Endometrial microvascular endothelial cells (primary cell): ENCODE data around the gene SYNPO2. TPM values are rescaled to one million over a fixed set of nuclear protein-coding genes. Genes with fewer than 3 reads are reported as not detected.
"Not testable (repeated sequence)": the region's sequence is repeated elsewhere in the genome, so short reads cannot be mapped to it uniquely, and the experiment has no call there.

Experiments
- in situ Hi-C: cut with HindIII; loops from 2 replicates; pipeline ENCODE4 v1.10.0; 2017; ENCODE audit warnings: low sequenced_read_pairs, low pct_unique_long_range_greater_than_20kb; ENCODE audit errors: inconsistent ontology term
- total RNA-seq: library from RNA; depleted of rRNA; stranded (reverse); fragments of >200 nt; gene quantifications from one replicate; pipeline ENCODE4 v1.2.3, GENCODE V29; 2015; ENCODE audit errors: inconsistent ontology term

SYNPO2 gene
- total RNA-seq, 1 donor from 2014 or later: 0.19 TPM

- in situ Hi-C loops: no loop called here
These were observed 69.2 kb downstream of the SYNPO2 start for GRCh38 chr4:118957722-118958445.

GRCh38 chr4:118962540-118962939 lies 73.9 kb downstream of the SYNPO2 start:
- in situ Hi-C loops: no loop called here

GRCh38 chr4:118964891-118965411 lies 76.3 kb downstream of the SYNPO2 start:
- in situ Hi-C loops: no loop called here

- in situ Hi-C loops: no loop called here
These were observed 78.7 kb downstream of the SYNPO2 start for GRCh38 chr4:118967393-118967792.

GRCh38 chr4:118968005-118968404 lies 79.4 kb downstream of the SYNPO2 start:
- in situ Hi-C loops: no loop called here

GRCh38 chr4:118968813-118969212 lies 80.2 kb downstream of the SYNPO2 start:
- in situ Hi-C loops: no loop called here

GRCh38 chr4:118969359-118969758 lies 80.7 kb downstream of the SYNPO2 start:
- in situ Hi-C loops: no loop called here

GRCh38 chr4:118972167-118972566 lies 83.5 kb downstream of the SYNPO2 start:
- in situ Hi-C loops: no loop called here

GRCh38 chr4:118973295-118973694 lies 84.6 kb downstream of the SYNPO2 start:
- in situ Hi-C loops: no loop called here

GRCh38 chr4:118974758-118975157 lies 86.1 kb downstream of the SYNPO2 start:
- in situ Hi-C loops: no loop called here

- in situ Hi-C loops: no loop called here
These were observed 87.0 kb downstream of the SYNPO2 start for GRCh38 chr4:118975449-118976192.

GRCh38 chr4:118976193-118976560 lies 87.5 kb downstream of the SYNPO2 start:
- in situ Hi-C loops: not testable (repeated sequence)

- in situ Hi-C loops: not testable (repeated sequence)
These were observed 88.4 kb downstream of the SYNPO2 start for GRCh38 chr4:118977100-118977499.

GRCh38 chr4:118979712-118980111 lies 91.1 kb downstream of the SYNPO2 start:
- in situ Hi-C loops: no loop called here

- in situ Hi-C loops: no loop called here
These were observed 92.7 kb downstream of the SYNPO2 start for GRCh38 chr4:118981171-118981838.

- in situ Hi-C loops: no loop called here
These were observed 93.3 kb downstream of the SYNPO2 start for GRCh38 chr4:118981839-118982381.

GRCh38 chr4:118983293-118983692 lies 94.6 kb downstream of the SYNPO2 start:
- in situ Hi-C loops: no loop called here

GRCh38 chr4:118983831-118984230 lies 95.2 kb downstream of the SYNPO2 start:
- in situ Hi-C loops: no loop called here

- in situ Hi-C loops: no loop called here
These were observed 96.7 kb downstream of the SYNPO2 start for GRCh38 chr4:118985170-118986000.
